Uterine smooth muscle cell (primary cell): ENCODE results near the gene TWIST2. TPM values are rescaled to one million over a fixed set of nuclear protein-coding genes. Genes with fewer than 3 reads are reported as not detected.

Experiments used
- total RNA-seq: library from RNA; depleted of rRNA; stranded (reverse); fragments of >200 nt; gene quantifications from 2 replicates; pipeline ENCODE4 v1.2.3, GENCODE V29; 2014

The TWIST2 gene
- total RNA-seq: 86.7 and 102 TPM in 2 replicates

DNA sequence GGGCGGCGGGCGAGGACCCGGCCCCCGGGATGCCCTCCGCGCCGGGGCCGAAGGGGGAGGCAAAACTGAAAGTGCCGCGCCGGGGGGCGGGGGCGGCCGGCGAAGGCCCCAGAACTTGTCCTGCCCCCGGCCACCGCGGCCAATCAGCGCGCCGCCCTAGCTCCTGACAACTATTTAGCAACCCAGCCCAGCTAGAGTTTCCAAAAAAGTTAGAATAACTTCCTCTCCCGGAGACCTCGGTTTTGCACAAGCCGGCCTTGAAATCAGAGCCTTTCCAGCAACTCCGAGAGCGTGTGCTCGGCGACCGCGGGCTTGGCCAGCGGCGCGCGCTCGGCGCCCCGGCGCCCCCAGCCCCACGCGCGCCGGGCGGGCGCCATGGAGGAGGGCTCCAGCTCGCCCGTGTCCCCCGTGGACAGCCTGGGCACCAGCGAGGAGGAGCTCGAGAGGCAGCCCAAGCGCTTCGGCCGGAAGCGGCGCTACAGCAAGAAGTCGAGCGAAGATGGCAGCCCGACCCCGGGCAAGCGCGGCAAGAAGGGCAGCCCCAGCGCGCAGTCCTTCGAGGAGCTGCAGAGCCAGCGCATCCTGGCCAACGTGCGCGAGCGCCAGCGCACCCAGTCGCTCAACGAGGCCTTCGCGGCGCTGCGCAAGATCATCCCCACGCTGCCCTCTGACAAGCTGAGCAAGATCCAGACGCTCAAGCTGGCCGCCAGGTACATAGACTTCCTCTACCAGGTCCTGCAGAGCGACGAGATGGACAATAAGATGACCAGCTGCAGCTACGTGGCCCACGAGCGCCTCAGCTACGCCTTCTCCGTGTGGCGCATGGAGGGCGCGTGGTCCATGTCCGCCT lies at the start of gene TWIST2:
TWIST2 (plus strand) TSS at position 245 of the 850 bp plus-strand sequence; CDS start at position 376, 131 bp downstream.

